Omental fat pad (tissue), 4 donors: ENCODE results near the gene UBE2K. TPM values are rescaled to one million over a fixed set of nuclear protein-coding genes. Genes with fewer than 3 reads are reported as not detected.

Experiments
- ATAC-seq: fragments of 150-250 bp; one replicate; pipeline ENCODE4 v1.9.1; 2016; ENCODE audit warnings: mild to moderate bottlenecking, moderate library complexity; ENCODE audit not compliant: low FRiP score
- DNase-seq: peaks from one replicate; pipeline ENCODE4 v3.0.0-alpha.2; 2019; ENCODE audit warnings: low spot score
- CTCF ChIP-seq, 3 donors: fragments of 450-650 bp; IDR thresholded peaks; one replicate each; pipeline ENCODE4 v1.5.1; 2016 to 2017; ENCODE audit warnings: antibody characterized with exemption in 3 of 3, mild to moderate bottlenecking in 3 of 3, moderate library complexity in 2 of 3
- total RNA-seq, 4 donors: library from RNA; depleted of rRNA; stranded (reverse); fragments of >200 nt; gene quantifications; one replicate each; pipeline ENCODE4 v1.1.0, GENCODE V29; 2016

The UBE2K gene
- total RNA-seq, 4 donors from 2014 or later = 19.7 to 33.3 (median 25.8) TPM

- ATAC-seq = no peak
- no peak for TF ChIP-seq CTCF (IDR thresholded peaks at IDR 0.05)
Measured at GRCh38 chr4:39657465-39657864, 40.5 kb upstream of the UBE2K start.

GRCh38 chr4:39658756-39659155, 39.2 kb upstream of the UBE2K start:
- no peak for ATAC-seq
- DNase-seq = no peak
- no peak for TF ChIP-seq CTCF (IDR thresholded peaks at IDR 0.05)

More at GRCh38 chr4:39657465-39657864, 40.5 kb upstream of the UBE2K start:
- no peak for DNase-seq

GRCh38 chr4:39660045-39660444, 37.9 kb upstream of the UBE2K start:
- no peak for TF ChIP-seq CTCF (IDR thresholded peaks at IDR 0.05)
- ATAC-seq (no peak), DNase-seq (no peak)

- no peak for ATAC-seq
- DNase-seq = no peak
- TF ChIP-seq CTCF (IDR thresholded peaks at IDR 0.05) = no peak
Measured at GRCh38 chr4:39660757-39661156, 37.2 kb upstream of the UBE2K start.

- no peak for ATAC-seq
- no peak for DNase-seq
- TF ChIP-seq CTCF (IDR thresholded peaks at IDR 0.05) = no peak
Measured at GRCh38 chr4:39662683-39663082, 35.3 kb upstream of the UBE2K start.

- no peak for DNase-seq
- TF ChIP-seq CTCF (IDR thresholded peaks at IDR 0.05) = no peak
- ATAC-seq = no peak
Measured at GRCh38 chr4:39664828-39665731, 32.9 kb upstream of the UBE2K start.

GRCh38 chr4:39667706-39668105, 30.2 kb upstream of the UBE2K start:
- no peak for ATAC-seq
- TF ChIP-seq CTCF (IDR thresholded peaks at IDR 0.05) = no peak
- no peak for DNase-seq
